Measurements from ENCODE around the gene ZYX.

The ZYX gene

DNA sequence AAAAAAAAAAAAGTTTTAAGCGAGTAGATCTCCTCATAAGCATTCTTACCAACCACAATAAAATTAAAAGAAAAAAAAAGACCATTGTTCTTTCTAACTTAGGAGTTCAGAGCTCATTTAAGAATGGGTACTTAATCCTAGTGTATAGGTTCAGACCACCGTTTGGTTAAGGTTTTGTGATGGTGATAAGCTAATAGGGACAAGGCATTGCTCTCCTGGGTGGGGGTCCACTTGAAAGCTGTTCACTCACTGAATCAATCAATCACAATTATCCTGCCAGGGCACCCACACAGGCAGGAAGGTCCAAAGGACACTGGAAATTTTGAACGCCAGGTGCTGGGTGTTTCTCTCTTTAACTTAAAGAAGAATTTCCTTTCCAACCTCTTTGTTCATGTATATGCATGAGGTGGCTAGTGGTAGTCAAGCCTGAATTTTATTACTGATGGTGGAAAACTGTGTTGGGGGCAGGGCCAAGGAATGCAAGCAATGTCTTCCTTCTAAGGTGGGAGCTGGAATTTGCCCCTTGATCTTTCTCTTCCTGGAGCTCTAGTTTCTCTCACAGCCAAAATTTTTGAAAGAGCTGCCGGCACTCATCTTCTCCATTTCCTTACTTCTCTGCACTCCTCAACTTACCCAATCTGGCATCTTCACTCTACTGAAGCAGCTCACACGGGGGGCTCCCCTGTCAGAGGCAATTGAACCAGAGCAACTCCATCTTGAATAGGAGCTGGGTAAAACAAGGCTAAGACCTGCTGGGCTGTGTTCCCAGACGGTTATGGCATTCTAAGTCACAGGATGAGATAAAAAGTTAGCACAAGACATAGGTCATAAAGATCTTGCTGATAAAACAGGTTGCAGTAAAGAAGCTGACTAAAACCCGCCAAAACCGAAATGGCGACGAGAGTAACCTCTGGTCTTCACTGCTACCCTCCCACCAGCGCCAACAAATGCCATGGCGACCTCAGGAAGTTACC is 11.2 kb upstream of the ZYX start:
- no peak for DNase-seq (ENCODE audit: low read depth)
- H3K4me3 ChIP-seq (ENCODE audit: low read depth, low read length), result no peak overlapping the region
- TF ChIP-seq, protein P1, sequence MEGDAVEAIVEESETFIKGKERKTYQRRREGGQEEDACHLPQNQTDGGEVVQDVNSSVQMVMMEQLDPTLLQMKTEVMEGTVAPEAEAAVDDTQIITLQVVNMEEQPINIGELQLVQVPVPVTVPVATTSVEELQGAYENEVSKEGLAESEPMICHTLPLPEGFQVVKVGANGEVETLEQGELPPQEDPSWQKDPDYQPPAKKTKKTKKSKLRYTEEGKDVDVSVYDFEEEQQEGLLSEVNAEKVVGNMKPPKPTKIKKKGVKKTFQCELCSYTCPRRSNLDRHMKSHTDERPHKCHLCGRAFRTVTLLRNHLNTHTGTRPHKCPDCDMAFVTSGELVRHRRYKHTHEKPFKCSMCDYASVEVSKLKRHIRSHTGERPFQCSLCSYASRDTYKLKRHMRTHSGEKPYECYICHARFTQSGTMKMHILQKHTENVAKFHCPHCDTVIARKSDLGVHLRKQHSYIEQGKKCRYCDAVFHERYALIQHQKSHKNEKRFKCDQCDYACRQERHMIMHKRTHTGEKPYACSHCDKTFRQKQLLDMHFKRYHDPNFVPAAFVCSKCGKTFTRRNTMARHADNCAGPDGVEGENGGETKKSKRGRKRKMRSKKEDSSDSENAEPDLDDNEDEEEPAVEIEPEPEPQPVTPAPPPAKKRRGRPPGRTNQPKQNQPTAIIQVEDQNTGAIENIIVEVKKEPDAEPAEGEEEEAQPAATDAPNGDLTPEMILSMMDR (IDR thresholded peaks at IDR 0.05; ENCODE audit: low read depth, low read length, missing control alignments), result no peak

- TF ChIP-seq, protein P1 (IDR thresholded peaks at IDR 0.05; ENCODE audit: low read depth, low read length, missing control alignments), result no peak
- DNase-seq (ENCODE audit: low read depth), result no peak
- no peak overlapping the region for H3K4me3 ChIP-seq (ENCODE audit: low read depth, low read length)
These were observed 9.1 kb upstream of the ZYX start for GRCh38 chr7:143372070-143372469.

DNA sequence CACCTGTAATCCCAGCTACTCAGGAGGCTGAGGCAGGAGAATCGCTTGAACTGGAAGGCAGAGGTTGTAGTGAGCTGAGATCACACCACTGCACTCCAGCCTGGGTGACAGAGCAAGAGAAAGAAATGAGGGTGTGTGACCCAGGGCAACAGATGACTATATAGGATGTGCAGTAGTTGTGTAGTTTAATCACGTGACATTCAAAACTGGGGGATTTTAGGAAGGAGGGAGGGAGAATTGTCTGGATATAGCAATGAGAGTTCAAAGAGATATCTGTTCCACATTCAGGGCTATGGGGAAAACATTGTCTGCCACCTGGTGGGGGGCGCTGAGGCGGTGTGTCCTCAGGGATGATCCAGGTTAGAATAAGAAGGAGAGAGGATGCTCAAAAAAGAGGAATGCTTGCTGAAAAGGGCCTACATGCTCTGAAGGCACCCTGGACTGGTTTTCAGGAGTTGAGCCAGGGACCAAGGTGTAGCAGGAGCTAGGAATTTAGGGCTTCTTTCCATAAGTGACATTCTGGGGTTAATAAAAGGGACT is 7.8 kb upstream of the ZYX start:
- no peak for DNase-seq (ENCODE audit: low read depth)

GRCh38 chr7:143374561-143374960 is 6.6 kb upstream of the ZYX start:
- TF ChIP-seq, protein P1 (IDR thresholded peaks at IDR 0.05; ENCODE audit: low read depth, low read length, missing control alignments), result no peak
- no peak overlapping the region for H3K4me3 ChIP-seq (ENCODE audit: low read depth, low read length)
- DNase-seq (ENCODE audit: low read depth), result no peak

More for the DNA sequence above, 7.8 kb upstream of the ZYX start:
- no peak overlapping the region for H3K4me3 ChIP-seq (ENCODE audit: low read depth, low read length)
- TF ChIP-seq, protein P1 (IDR thresholded peaks at IDR 0.05; ENCODE audit: low read depth, low read length, missing control alignments), result no peak

DNA sequence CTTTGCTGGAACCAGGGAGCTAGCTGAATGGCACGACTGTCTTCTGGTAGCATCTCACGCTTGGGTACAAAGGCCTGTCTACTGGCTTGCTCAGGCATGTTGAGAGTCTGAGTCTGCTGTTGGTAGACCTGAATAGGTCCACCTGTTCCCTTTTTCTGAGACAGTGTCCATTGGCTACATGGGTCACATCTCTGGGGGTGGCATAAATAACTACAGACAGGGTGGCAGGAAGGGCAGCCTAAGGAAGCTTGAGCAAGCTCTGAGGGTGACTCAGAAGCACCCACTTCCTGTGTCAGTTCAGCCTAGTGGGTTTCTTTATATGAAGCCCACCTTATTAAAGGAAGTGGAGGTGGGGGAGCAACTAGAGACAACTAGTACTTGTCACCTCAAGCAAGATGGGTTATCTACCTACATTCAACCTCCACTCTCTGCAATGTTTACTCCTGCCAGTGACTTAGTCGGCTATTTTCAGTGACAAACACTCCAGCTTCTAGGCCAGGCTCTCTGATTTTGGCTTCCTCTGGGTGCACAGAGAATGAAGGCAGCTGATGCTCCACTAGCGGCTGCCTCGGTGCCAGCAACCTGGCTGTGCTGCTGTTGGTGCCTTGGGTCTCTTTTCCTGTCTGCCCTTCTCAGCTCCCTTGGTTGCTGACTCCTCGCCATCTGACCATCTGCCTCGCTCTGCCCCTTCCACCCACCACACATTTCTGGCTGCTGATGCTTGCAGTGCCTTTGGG is 5.7 kb upstream of the ZYX start:
- TF ChIP-seq, protein P1 (IDR thresholded peaks at IDR 0.05; ENCODE audit: low read depth, low read length, missing control alignments), result no peak
- no peak for DNase-seq (ENCODE audit: low read depth)
- H3K4me3 ChIP-seq (ENCODE audit: low read depth, low read length), result no peak overlapping the region

DNA sequence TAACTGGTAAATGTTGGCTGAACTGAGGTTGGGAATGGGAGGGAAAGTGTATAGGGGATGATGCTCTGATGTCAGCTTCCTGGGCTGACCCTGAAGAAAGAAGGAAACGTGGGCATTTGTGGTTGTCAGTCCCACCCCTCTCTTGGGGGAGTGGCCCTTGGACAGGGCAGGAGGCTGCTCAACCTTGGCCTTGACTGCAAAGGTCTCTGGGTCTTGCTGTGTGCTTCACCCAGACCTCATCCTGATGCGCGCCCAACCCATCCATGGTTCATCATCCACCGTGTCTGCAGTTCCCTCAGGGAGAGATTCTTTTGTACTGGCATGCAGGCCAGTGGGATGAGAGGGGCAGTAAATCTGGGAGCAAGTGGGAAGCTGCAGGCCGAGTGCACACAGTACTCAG is 4.7 kb upstream of the ZYX start:
- DNase-seq (ENCODE audit: low read depth), result no peak
- TF ChIP-seq, protein P1 (IDR thresholded peaks at IDR 0.05; ENCODE audit: low read depth, low read length, missing control alignments), result no peak
- no peak overlapping the region for H3K4me3 ChIP-seq (ENCODE audit: low read depth, low read length)

Data from GM12864 (cell line).